Esophagus muscularis mucosa (tissue), 4 donors: ENCODE measurements around the gene MPL. TPM values are rescaled to one million over a fixed set of nuclear protein-coding genes. Genes with fewer than 3 reads are reported as not detected.

Experiments used
- DNase-seq: peaks from one replicate; pipeline ENCODE4 v3.0.0-alpha.2; 2017; ENCODE audit errors: extremely low spot score
- H3K27ac ChIP-seq, 4 donors: fragments of 200-600 bp; sonication (generic); replicated peaks in 1 of 4; 1 replicate in 3 of 4; 2 replicates in 1 of 4; pipeline ENCODE4 v1.5.1; 2016 to 2019; ENCODE audit warnings: mild to moderate bottlenecking in 1 of 4
- H3K27me3 ChIP-seq, 4 donors: fragments of 200-600 bp; sonication (generic); one replicate each; pipeline versions ENCODE4 v1.5.1 to v1.6.0; 2016 to 2019
- H3K36me3 ChIP-seq, 4 donors: fragments of 200-600 bp; sonication (generic); one replicate each; pipeline ENCODE4 v1.5.1; 2016 to 2019
- H3K4me1 ChIP-seq, 4 donors: fragments of 200-600 bp; sonication (generic); one replicate each; pipeline ENCODE4 v1.5.1; 2016 to 2019
- H3K4me3 ChIP-seq, 4 donors: fragments of 200-600 bp; sonication (generic); 1 replicate in 2 of 4; 2 replicates in 2 of 4; pipeline ENCODE4 v1.5.1; 2016 to 2019; ENCODE audit warnings: mild to moderate bottlenecking in 4 of 4, moderate library complexity in 1 of 4
- H3K9me3 ChIP-seq, 4 donors: fragments of 200-600 bp; sonication (generic); 1 replicate in 3 of 4; 2 replicates in 1 of 4; pipeline ENCODE4 v1.5.1; 2016 to 2019
- EP300 ChIP-seq: sonication (generic); formaldehyde crosslinking; IDR thresholded peaks from one replicate; pipeline ENCODE4 v1.6.1; 2017; ENCODE audit warnings: antibody characterized with exemption
- POLR2A ChIP-seq: fragments of 450-650 bp; IDR thresholded peaks from one replicate; pipeline ENCODE4 v1.6.1; 2017; ENCODE audit warnings: antibody characterized with exemption, moderate library complexity, mild to moderate bottlenecking, low read depth
- POLR2AphosphoS5 ChIP-seq, 2 donors: sonication (generic); formaldehyde crosslinking; IDR thresholded peaks; one replicate each; pipeline ENCODE4 v1.6.1; 2017; ENCODE audit warnings: antibody characterized with exemption in 2 of 2
- WGBS: methylation state at CpG from one replicate; pipeline ENCODE4 v1.1.5; 2018; 5-methylcytosine and 5-hydroxymethylcytosine counted together
- intact Hi-C: fragments of 100-400 bp; cut with DNase I; formaldehyde crosslinking; loops from one replicate; pipeline ENCODE4 v1.15.1; 2023
- total RNA-seq, 4 donors: library from RNA; depleted of rRNA; stranded (reverse); fragments of >200 nt; gene quantifications; one replicate each; pipeline versions ENCODE4 v1.1.0 to v1.2.1, GENCODE V29; 2016
- TF ChIP-seq, protein P1 (sequence below), 3 experiments: fragments of 200-600 bp in 2 of 3; fragments of 450-650 bp in 1 of 3; sonication (generic) in 2 of 3; IDR thresholded peaks; one replicate each; pipeline ENCODE4 v1.5.1; 2017 to 2019; ENCODE audit warnings: antibody characterized with exemption in 3 of 3, mild to moderate bottlenecking in 2 of 3, moderate library complexity in 1 of 3

Gene MPL
- total RNA-seq, 4 donors from 2014 or later = 0.13 to 0.63 TPM; not detected in 2

DNA sequence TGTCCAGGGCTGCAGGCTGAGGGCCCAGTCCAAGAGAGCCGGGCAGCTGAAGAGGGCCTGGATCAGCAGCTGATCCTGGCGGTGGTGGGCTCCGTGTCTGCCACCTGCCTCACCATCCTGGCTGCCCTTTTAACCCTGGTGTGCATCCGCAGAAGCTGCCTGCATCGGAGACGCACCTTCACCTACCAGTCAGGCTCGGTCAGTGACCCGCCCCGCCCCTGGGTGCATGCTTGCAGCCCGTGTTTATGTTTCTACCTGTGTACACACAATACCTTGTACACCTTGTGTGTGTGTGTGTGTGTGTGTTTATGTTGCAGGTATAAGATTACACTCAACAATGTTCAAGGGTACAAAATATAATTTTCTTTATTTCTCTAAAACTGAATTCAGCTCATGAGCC is 23.8 kb upstream of the MPL start:
- intact Hi-C loops = no loop called here
- H3K27ac ChIP-seq = no peak overlapping the region
- H3K27me3 ChIP-seq = no peaks in the 10 kb centered on the region
- H3K4me1 ChIP-seq = no peaks in the 10 kb centered on the region
- DNase-seq = no peak
- H3K36me3 ChIP-seq = peaks cover 0 to 62% (median 9%) of the 10 kb centered on the region in 4 donors
- H3K9me3 ChIP-seq = no peaks in the 10 kb centered on the region
- TF ChIP-seq, protein P1, sequence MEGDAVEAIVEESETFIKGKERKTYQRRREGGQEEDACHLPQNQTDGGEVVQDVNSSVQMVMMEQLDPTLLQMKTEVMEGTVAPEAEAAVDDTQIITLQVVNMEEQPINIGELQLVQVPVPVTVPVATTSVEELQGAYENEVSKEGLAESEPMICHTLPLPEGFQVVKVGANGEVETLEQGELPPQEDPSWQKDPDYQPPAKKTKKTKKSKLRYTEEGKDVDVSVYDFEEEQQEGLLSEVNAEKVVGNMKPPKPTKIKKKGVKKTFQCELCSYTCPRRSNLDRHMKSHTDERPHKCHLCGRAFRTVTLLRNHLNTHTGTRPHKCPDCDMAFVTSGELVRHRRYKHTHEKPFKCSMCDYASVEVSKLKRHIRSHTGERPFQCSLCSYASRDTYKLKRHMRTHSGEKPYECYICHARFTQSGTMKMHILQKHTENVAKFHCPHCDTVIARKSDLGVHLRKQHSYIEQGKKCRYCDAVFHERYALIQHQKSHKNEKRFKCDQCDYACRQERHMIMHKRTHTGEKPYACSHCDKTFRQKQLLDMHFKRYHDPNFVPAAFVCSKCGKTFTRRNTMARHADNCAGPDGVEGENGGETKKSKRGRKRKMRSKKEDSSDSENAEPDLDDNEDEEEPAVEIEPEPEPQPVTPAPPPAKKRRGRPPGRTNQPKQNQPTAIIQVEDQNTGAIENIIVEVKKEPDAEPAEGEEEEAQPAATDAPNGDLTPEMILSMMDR (IDR thresholded peaks at IDR 0.05) = no peak
- TF ChIP-seq POLR2A (no peak), EP300 (no peak), POLR2AphosphoS5 (IDR thresholded peaks at IDR 0.05) (no peak)
- WGBS = 94% methylated on average over 7 of the region's 10 CpGs
- no peak overlapping the region for H3K4me3 ChIP-seq

DNA sequence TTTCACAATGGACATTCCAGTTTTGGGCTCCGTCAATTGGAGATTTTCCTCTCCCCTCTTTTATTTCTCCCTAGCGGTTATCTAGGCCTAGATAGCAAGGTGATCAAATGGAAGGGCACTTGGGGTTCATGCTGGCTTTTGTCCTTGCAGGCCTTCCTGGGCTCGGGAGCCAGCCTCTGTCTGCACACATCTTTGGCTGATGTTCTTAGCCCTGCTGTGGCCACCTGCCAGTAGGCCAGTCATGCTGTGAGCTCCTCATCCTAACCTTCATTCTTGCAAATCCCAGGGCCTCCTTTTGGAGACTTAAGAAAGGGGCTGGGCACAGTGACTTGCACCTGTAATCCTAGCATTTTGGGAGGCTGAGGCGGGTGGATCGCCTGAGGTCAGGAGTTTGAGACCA is 23.4 kb upstream of the MPL start:
- WGBS = 100% methylated on average over 5 of the region's 5 CpGs
- no peaks in the 10 kb centered on the region for H3K4me1 ChIP-seq
- H3K27ac ChIP-seq = no peak overlapping the region
- intact Hi-C loops = no loop called here
- H3K27me3 ChIP-seq = no peaks in the 10 kb centered on the region
- H3K9me3 ChIP-seq = no peaks in the 10 kb centered on the region
- DNase-seq = no peak
- no peak for TF ChIP-seq EP300
- TF ChIP-seq POLR2A = no peak
- peaks cover 0 to 62% (median 9%) of the 10 kb centered on the region in 4 donors for H3K36me3 ChIP-seq
- no peak overlapping the region for H3K4me3 ChIP-seq

DNA sequence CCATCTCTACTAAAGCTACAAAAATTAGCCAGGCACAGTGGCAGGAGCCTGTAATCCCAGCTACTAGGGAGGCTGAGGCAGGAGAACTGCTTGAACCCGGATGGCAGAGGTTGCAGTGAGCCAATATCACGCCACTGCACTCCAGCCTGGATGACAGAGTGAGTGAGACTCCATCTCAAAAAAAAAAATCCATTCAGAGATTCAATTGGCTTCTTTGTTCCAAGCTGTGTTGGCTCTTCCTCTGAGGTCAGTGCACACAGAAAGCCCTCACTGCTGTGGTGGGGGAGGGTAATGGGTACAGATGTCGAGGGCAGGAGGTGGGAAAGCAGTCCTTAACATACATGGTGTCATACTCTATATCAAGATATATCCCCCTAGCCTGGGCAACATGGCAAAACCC is 22.1 kb upstream of the MPL start:
- WGBS = 73% methylated on average over 3 of the region's 3 CpGs
- intact Hi-C loops = no loop called here
- no peak for DNase-seq
- Histone ChIP-seq H3K27me3 (no peaks in the 10 kb centered on the region), H3K36me3 (peaks cover 0 to 61% (median 7%) of the 10 kb centered on the region in 4 donors), H3K4me1 (no peaks in the 10 kb centered on the region), H3K27ac (no peak overlapping the region), H3K9me3 (no peaks in the 10 kb centered on the region), H3K4me3 (no peak overlapping the region)
- TF ChIP-seq POLR2AphosphoS5 (IDR thresholded peaks at IDR 0.05) (no peak), POLR2A (no peak), EP300 (no peak)
- TF ChIP-seq, protein P1 (IDR thresholded peaks at IDR 0.05) = no peak

DNA sequence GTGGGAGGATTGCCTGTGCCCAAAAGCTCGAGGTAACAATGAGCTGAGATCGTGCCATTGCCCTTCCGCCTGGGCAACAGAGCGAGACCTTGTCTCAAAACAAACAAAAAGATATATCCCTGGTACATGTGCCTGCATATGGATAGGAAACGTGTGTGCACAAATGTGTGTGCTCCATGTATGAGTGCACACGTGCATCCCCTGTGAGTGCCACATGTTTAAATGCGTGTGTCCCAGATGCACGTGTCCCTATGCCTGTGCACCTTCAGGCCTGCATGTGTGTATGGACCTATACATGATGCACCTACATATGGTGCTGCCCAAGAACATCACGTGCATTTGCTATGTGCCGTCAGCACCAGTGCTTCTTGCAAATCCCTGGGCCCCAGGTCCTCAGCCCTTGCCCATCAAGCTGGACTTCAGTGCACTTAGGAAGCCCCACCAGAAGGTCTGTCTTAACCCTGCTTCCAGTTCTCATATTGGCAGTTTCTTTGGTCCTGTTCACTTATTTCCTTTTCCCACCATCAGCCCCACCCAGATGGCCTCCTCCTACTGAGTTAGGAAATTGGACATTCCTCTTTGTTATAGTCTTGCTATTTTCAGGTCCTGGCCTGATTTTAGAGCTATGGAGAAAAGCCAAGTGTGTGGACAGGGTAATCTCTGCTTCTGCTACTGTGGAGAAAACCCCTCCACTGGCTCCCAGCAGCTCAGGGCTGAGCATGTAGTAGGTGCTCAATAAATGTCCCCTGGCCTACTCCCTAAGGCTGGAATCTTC is 21.5 kb upstream of the MPL start:
- H3K4me3 ChIP-seq = no peak overlapping the region
- intact Hi-C loops = no loop called here
- no peaks in the 10 kb centered on the region for H3K4me1 ChIP-seq
- TF ChIP-seq POLR2A (no peak), EP300 (no peak), POLR2AphosphoS5 (IDR thresholded peaks at IDR 0.05) (no peak)
- TF ChIP-seq, protein P1 (IDR thresholded peaks at IDR 0.05) = no peak
- H3K9me3 ChIP-seq = no peaks in the 10 kb centered on the region
- no peak overlapping the region for H3K27ac ChIP-seq
- H3K27me3 ChIP-seq = no peaks in the 10 kb centered on the region
- WGBS = 85% methylated on average over 8 of the region's 10 CpGs
- peaks cover 0 to 60% (median 7%) of the 10 kb centered on the region in 4 donors for H3K36me3 ChIP-seq
- no peak for DNase-seq

DNA sequence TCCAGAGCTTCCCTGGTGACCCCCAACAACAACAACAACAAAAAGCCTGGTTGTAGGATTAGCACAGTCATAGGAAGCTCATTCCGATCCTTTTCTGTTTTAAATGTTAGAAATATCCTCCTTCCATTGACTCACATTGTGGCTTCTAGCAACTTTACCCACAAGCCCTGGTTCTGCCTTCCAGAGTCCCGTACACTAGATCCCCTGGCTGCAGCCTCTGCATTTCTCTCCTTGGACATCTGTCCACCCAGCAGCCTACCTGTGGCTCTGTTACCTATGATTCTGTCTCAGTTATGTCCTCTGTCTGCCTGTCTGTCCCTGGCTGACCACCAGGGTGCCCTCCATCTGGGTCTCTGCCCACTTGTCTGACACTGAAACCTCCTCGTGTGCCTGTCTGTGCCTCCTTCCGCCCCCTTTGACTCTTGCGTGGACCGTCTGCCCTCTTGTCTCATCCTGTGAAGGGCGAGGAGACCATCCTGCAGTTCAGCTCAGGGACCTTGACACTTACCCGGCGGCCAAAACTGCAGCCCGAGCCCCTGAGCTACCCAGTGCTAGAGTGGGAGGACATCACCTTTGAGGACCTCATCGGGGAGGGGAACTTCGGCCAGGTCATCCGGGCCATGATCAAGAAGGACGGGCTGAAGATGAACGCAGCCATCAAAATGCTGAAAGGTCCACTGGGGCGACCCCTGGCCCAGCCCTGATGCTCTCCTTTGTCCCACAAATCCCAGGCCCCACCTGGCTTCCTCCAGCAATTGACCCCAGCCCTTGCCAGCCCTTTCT is 20.7 kb upstream of the MPL start:
- WGBS = 81% methylated on average over 6 of the region's 16 CpGs
- no peak overlapping the region for H3K4me3 ChIP-seq
- peaks cover 0 to 58% (median 8%) of the 10 kb centered on the region in 4 donors for H3K36me3 ChIP-seq
- no peaks in the 10 kb centered on the region for H3K4me1 ChIP-seq
- no peak overlapping the region for H3K27ac ChIP-seq
- H3K9me3 ChIP-seq = no peaks in the 10 kb centered on the region
- no peaks in the 10 kb centered on the region for H3K27me3 ChIP-seq
- intact Hi-C loops = no loop called here
- TF ChIP-seq EP300 (no peak), POLR2A (no peak), POLR2AphosphoS5 (IDR thresholded peaks at IDR 0.05) (no peak)
- TF ChIP-seq, protein P1 (IDR thresholded peaks at IDR 0.05) = no peak
- DNase-seq = no peak
